HG02884 (cell line): Measurements from ENCODE around the gene CTXND2.

Experiments used
- ATAC-seq: cut with Tn5 transposase; IDR thresholded peaks from one replicate; pipeline ENCODE4 v1.9.1; 2021; ENCODE audit warnings: mild to moderate bottlenecking, moderate library complexity; ENCODE audit not compliant: unreplicated experiment

CTXND2 gene

GRCh38 chr1:150955280-150955679, 68.3 kb downstream of the CTXND2 start:
- ATAC-seq, result no peak

GRCh38 chr1:150957666-150958065, 70.7 kb downstream of the CTXND2 start:
- ATAC-seq, result no peak

- no peak for ATAC-seq
Measured at GRCh38 chr1:150960646-150961045, 73.7 kb downstream of the CTXND2 start.

GRCh38 chr1:150961756-150962155, 74.8 kb downstream of the CTXND2 start:
- ATAC-seq, result no peak
